Right atrium auricular region (tissue), 2 donors: ENCODE data around the gene DPM1. TPM values are rescaled to one million over a fixed set of nuclear protein-coding genes. Genes with fewer than 3 reads are reported as not detected.
A peak's percentile ranks its signal among the peaks of the same experiment; 100 is the strongest.

Experiments
- DNase-seq: peaks from one replicate; pipeline ENCODE4 v3.0.0-alpha.2; 2019; ENCODE audit warnings: low spot score
- H3K27ac ChIP-seq, 2 donors: fragments of 200-600 bp; sonication (generic); 1 replicate in 1 of 2; 2 replicates in 1 of 2; pipeline ENCODE4 v1.5.1; 2016 to 2019
- H3K27me3 ChIP-seq, 2 donors: fragments of 200-600 bp; sonication (generic); one replicate each; pipeline versions ENCODE4 v1.5.1 to v1.6.0; 2017 to 2019
- H3K36me3 ChIP-seq: fragments of 200-600 bp; sonication (generic); one replicate; pipeline ENCODE4 v1.5.1; 2016
- H3K4me1 ChIP-seq, 2 donors: fragments of 200-600 bp; sonication (generic); one replicate each; pipeline versions ENCODE4 v1.5.1 to v1.6.0; 2017 to 2019
- H3K4me3 ChIP-seq, 2 donors: fragments of 200-600 bp; sonication (generic); 1 replicate in 1 of 2; 2 replicates in 1 of 2; pipeline ENCODE4 v1.5.1; 2017 to 2019; ENCODE audit warnings: mild to moderate bottlenecking in 1 of 2, moderate library complexity in 1 of 2
- H3K9me3 ChIP-seq, 2 donors: fragments of 200-600 bp; sonication (generic); one replicate each; pipeline ENCODE4 v1.5.1; 2019
- CTCF ChIP-seq, 2 donors: fragments of 200-600 bp; sonication (generic); IDR thresholded peaks; one replicate each; pipeline ENCODE4 v1.5.1; 2019; ENCODE audit warnings: antibody characterized with exemption in 2 of 2
- total RNA-seq, 2 donors: library from RNA; depleted of rRNA; stranded (reverse); fragments of >200 nt; gene quantifications; one replicate each; pipeline ENCODE4 v1.1.0, GENCODE V29; 2016

The DPM1 gene
- total RNA-seq, 2 donors from 2014 or later, result 35.0 to 78.1 TPM

DNA sequence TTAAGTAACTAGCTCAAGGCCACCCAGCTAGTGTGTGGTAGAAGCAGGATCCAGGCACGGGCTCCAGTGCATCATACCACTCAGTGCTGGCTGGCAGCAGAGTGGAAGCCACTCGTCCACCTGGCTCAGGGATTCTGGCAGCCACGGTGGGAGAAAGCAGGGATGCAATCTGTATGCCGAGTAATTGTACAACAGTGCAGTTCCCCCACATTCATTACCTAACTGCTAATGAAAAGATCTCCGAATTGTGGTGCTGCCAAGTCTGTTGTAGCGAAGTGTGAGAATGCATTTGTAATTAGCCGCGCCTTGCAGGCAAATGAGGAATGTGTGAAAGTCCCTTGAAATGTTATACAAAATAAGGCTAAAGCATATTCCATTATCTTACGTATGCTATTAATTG, 35.5 kb upstream of the DPM1 start:
- TF ChIP-seq CTCF (IDR thresholded peaks at IDR 0.05), result no peak
- DNase-seq, result no peak
- Histone ChIP-seq H3K27ac (no peak overlapping the region), H3K9me3 (no peaks in the 10 kb centered on the region), H3K4me3 (no peak overlapping the region), H3K27me3 (no peaks in the 10 kb centered on the region), H3K4me1 (no peaks in the 10 kb centered on the region), H3K36me3 (no peaks in the 10 kb centered on the region)

DNA sequence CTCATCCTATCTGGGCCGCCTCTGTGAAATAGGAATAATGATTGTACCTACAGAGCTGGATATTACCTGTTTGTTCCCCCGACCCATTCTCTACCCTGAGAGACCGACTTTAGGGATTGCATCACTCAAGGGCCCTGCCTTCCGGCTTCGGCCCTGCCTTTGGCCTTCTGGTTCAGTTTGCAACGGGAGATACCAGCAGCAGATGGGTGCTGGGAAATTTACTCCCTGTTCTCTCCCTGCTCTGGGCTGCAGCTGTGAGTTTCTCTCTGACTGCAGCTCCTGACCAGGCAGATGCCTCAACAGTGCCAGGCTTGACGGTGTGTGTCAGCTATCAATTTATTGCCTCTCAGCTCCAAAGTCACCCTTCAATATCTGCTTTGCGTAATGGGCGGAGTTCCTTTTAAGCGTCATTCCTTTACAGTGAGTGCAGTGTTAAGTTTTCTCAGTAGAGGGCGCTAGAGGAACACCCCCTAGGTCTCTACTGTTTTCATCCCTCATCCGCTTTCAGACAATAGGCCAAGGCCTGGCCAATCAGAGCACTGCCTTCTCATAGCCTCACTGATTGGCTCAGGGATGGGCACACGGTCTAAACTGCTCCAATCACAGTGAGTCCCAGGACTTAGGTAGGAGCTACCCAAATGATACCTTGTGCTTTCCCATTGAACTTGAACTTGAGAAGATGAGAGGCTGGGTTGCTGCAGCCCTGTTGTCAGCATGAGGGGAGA, 34.6 kb upstream of the DPM1 start:
- H3K27me3 ChIP-seq, result no peaks in the 10 kb centered on the region
- H3K27ac ChIP-seq, result no peak overlapping the region
- H3K9me3 ChIP-seq, result no peaks in the 10 kb centered on the region
- DNase-seq, result no peak
- no peaks in the 10 kb centered on the region for H3K4me1 ChIP-seq
- H3K36me3 ChIP-seq, result no peaks in the 10 kb centered on the region
- TF ChIP-seq CTCF (IDR thresholded peaks at IDR 0.05), result peak; percentile 26 to 60
- H3K4me3 ChIP-seq, result no peak overlapping the region

DNA sequence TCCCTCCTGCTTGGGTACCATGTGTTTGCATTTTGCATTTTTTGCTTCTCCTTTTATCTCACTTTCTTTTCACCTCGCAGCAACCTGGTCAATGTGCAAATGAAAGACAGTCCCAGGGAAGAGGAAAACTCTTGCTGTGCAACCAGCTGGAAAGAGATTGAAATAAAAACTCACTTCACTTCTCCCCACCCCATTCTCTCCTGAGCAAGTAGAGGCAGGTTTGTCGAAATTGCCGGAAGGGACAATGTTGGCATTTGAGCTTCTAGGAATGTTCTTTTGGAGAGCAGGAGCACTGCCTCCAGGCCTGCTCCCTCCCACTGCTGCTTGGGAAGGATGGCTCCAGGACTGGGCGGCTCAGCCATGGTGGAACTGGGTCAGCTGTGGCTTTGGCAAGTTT, 34.0 kb upstream of the DPM1 start:
- Histone ChIP-seq H3K4me3 (no peak overlapping the region), H3K27ac (no peak overlapping the region), H3K4me1 (peaks cover 0 to 3% of the 10 kb centered on the region in 2 donors), H3K36me3 (no peaks in the 10 kb centered on the region), H3K27me3 (no peaks in the 10 kb centered on the region), H3K9me3 (no peaks in the 10 kb centered on the region)
- DNase-seq, result no peak
- TF ChIP-seq CTCF (IDR thresholded peaks at IDR 0.05), result no peak

- H3K4me1 ChIP-seq, result peaks cover 0 to 3% of the 10 kb centered on the region in 2 donors
- H3K27me3 ChIP-seq, result no peaks in the 10 kb centered on the region
- H3K4me3 ChIP-seq, result no peak overlapping the region
- no peak for DNase-seq
- no peaks in the 10 kb centered on the region for H3K36me3 ChIP-seq
- H3K27ac ChIP-seq, result no peak overlapping the region
- H3K9me3 ChIP-seq, result no peaks in the 10 kb centered on the region
- TF ChIP-seq CTCF (IDR thresholded peaks at IDR 0.05), result no peak
Measured at GRCh38 chr20:50991076-50991475, 32.7 kb upstream of the DPM1 start.

DNA sequence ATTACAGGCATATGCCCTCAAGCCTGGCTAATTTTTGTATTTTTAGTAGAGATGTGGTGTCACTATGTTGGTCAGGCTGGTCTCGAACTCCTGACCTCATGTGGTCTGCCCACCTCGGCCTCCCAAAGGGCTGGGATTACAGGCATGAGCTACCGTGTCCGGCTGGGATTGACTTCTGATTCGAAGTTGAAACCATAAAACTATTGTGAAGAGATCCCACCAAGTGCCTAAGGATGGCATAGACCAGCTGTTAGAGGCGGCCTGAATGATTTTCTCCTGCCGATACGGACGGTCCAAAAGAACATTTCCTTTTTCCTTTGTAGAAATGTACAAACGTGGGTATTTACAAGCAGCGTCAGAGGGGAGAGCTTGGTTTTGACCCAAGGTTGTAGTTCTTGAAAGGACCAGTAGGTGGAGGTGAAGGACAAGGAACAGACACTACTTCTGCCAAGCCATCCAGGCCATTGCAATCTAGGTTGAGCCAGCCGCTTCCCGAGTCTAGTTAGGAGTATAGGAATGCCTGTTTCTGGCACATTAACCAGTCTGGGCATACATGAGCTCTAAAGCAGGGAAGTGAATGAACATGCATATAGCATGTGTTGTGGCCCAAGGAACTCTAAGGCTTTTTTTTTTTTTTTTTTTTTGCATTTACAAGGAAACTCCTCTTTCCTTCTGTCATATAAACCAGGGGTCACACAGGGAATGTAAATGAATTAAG, 29.3 kb upstream of the DPM1 start:
- no peaks in the 10 kb centered on the region for H3K36me3 ChIP-seq
- H3K4me1 ChIP-seq, result peaks cover 0 to 3% of the 10 kb centered on the region in 2 donors
- peak; percentile 74 to 87 for TF ChIP-seq CTCF (IDR thresholded peaks at IDR 0.05)
- no peaks in the 10 kb centered on the region for H3K9me3 ChIP-seq
- H3K4me3 ChIP-seq, result no peak overlapping the region
- H3K27me3 ChIP-seq, result no peaks in the 10 kb centered on the region
- no peak overlapping the region for H3K27ac ChIP-seq
- peak; percentile 78 for DNase-seq
